Myocyte (in vitro differentiated cells): ENCODE results near the gene MAPKAPK2. TPM values are rescaled to one million over a fixed set of nuclear protein-coding genes. Genes with fewer than 3 reads are reported as not detected.

Experiments used
- DNase-seq: peaks from one replicate; pipeline ENCODE4 v3.0.0-alpha.2; 2012; ENCODE audit warnings: low read depth
- total RNA-seq: library from RNA; depleted of rRNA; stranded (reverse); fragments of >200 nt; gene quantifications from 2 replicates; pipeline ENCODE4 v1.2.3, GENCODE V29; 2014

Gene MAPKAPK2
- total RNA-seq, 1 donor from 2014 or later = 74.5 TPM

DNA sequence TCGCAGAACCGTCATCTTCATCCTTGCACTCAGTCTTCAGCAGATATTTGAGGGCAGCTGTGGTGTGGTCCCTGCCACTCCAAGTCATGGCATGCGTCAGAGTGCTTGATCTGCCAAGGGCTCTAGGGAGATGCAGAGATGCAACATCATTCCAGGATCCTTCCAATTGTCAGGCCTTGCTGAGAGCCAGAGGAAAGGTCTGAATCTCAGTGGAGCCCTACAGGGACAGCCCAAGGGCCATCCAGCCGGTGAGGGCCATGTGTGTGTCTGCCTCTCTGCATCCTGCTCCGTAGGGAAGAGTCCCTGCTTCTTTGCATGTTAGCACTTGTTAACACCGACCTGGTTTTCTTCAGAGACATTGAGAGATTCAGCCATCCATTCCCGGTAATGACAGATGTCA, 17.6 kb downstream of the MAPKAPK2 start:
- no peak for DNase-seq

DNA sequence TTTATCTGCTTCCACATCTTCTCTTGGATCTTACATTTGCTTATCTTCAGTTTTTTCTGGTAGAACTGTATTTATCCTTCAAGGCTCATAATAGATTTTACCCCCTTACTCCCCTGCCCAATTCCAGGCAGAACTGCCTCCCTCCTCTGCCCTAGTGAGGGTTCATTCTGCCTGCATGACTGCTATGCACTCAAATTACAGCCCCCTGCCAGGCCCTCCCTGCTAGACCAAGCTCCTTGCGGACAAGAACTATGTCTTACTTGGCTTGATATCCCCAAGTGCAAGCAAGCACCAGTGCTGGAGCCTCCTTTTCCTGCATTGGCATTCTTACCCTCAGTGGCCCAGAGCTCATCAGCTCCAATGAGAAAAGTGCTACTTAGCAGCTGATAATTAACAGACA, 18.1 kb downstream of the MAPKAPK2 start:
- no peak for DNase-seq

DNA sequence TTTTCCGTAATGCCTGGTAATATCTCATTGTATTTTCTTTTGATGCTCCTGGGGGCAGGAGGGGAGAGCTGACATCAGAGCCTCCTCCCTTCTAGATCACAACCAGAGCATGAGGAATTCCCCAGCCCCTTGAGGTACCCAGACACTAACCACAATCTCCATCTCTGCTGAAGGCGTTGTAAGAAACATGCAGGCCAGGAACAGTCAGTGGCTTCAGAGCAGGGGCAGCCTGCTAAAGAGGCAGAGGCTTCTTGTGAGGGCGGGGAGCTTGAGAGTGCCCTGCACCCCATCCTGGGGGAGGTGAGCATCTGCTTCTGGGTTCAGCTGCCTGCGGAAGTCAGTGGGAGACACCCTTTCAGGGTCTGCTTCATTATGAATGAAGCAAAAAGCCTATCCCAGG, 19.0 kb downstream of the MAPKAPK2 start:
- DNase-seq = peak; percentile 37

DNA sequence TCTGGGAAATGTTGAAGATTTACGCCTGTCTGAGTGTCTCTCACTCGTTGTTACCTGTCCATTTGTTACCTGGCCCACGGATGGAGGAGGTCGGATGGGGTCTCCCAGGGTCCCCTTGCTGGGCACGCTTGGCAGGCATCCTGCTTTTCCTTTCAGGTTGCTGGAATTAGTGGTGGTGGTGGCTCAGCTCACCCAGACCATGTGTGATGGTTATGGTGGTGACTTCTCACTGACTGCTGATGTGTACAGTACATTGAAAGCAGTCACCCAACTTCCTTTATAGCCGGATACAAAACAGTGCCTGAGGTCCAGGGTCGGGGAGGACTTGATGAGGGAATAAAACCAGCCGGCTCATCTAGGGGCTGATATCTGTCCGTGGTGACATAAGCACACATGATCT, 19.5 kb downstream of the MAPKAPK2 start:
- DNase-seq = no peak

DNA sequence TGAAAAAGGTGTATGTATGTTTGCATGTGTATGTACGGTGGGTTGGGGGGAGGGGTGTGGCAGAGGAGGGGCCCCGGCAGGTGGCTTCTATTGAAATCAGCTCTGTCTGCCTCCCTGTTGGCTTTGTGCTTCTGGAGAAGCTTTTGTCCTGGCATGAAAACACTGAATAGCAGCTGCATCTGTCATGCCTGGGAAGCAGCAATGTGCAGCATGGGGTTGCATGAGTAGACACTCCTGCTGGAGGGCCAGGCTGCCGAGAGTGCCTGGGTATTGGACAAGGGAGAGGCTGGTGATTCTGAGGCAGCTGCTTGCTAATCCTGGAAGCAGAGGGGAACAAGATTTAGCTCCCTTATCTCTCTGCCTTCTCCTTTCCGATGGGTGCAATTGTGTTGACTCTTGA, 20.5 kb downstream of the MAPKAPK2 start:
- peak; percentile 97 for DNase-seq

DNA sequence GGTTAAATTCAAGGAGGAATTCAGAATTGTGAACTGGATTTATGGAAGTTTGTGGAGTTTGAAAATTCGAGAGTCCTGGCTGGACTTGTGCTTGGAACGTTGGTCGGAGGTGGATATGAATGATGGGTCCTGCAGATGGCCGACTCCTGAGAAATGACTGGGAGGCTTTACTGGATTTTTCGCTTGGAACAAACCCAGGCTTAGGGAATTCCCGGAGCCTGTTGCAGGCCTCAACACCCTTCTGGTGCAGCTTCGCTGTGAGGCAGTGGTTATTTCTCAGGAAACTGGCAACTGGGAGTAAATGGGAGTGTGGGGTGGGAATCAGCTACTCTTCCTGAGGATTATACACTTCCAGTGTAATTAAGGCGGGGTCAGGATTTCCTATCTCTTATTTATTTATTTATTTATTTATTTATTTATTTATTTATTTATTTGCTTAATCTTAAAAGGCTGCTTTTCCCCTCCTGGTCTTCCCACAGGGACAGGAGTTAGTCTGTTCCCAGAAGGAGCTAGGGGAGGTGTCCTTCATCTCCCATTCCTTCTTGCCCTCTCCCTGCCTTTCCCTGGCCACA, 21.1 kb downstream of the MAPKAPK2 start:
- peak; percentile 70 for DNase-seq

DNA sequence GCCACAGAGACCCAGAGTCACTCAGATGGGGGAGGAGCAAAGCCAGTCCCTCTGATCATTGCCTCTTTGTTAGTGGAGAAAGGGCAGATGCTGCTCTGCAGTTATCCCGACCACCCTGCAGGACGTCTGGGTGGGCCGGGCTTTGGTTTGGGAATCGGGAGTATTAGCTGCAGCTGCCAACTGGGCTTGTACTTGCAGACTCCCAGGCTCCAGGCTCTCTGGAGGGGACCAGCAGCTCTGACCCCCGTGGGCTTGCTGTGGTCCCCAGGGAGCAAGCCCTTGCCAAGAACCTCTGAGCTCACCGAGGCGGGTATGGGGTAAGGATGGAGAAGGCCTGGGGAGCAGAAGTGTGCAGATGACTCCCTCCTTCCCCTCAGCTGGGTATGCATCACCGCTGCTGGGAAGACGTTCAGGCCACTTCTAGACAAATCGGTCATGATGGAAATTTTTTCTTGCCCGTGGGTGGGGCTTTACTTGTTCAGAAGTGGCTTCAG, 21.6 kb downstream of the MAPKAPK2 start:
- DNase-seq = peak; percentile 58

DNA sequence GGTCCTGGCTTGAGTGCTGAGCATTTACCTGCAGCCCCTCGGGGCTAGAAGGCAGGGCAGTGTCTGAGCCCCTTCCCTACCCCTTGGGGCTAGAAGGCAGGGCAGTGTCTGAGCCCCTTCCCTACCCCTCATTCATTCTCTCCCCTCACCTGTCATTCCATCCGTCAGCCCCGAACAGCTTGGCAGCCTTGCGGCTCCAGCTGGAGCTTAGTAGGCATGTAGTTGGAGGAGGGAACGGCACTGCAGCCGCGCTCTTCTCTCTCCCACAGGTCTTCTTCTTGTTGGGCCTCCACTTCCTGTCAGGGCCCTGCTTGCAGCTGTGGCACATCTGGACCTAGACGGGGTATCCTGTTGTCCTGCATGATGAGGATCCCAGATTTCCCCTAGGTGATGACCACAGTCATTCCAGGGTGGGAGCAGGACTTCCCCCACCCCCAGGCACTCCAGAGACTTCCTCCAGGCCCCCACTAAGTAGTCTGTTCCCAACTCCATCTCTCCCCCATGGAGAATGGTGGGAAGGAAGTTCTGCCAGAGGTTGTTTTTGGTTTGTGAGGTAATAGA, 22.2 kb downstream of the MAPKAPK2 start:
- DNase-seq = no peak

DNA sequence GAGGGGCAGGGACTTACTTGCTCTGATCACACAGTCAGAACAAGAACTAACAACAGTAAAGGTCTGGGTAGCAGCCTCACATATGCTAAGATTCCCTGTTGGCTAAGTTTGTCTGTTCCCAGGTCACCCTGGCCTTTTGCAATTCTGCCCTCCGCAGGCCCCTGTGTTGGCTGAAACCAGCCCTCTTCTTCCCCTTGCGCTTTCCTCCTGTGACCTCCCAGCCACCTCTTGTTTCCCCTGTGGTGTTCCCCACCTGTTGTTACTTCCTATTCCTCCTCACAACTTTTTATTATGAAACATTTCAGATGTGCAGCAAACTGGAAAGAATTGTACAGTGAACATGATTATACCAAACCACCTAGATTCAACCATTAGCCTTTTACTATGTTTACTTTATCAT, 23.4 kb downstream of the MAPKAPK2 start:
- no peak for DNase-seq

DNA sequence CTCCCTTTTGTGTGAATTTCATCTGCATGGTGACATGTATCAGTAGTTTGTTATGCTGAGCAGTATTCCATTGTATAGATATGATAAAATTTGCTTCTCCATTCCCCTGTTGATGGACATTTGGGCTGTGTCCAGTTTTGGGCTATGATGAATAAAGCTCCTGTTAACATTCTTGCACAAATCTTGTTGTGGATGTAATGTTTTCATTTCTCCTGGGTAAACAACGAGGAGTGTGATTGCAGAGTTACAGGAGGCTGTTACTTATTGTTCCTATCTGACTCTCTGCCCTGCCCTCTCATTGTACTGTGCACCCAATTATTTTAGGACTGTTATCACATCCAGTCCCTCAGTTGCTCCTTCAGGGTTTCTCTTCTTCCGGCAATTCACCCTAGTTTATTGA, 24.2 kb downstream of the MAPKAPK2 start:
- DNase-seq = no peak

DNA sequence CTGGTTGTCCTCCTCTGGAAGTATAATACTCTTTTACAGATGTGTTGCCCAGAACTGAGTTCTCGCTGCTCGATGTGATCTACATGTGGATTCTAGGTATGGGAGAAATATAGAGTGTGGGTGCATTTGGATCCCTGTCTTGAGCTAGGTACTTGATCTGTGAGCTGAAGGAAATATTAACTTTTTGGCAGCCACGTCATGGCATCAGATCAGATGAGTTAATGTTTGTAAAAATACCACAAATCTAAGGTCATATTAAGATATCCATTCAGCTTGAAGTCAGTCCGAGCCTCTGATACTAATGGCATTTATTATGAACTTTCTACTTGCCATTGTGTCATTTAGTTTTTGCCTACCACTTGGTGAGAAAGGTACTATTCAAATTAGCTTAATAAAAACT, 24.6 kb downstream of the MAPKAPK2 start:
- no peak for DNase-seq

DNA sequence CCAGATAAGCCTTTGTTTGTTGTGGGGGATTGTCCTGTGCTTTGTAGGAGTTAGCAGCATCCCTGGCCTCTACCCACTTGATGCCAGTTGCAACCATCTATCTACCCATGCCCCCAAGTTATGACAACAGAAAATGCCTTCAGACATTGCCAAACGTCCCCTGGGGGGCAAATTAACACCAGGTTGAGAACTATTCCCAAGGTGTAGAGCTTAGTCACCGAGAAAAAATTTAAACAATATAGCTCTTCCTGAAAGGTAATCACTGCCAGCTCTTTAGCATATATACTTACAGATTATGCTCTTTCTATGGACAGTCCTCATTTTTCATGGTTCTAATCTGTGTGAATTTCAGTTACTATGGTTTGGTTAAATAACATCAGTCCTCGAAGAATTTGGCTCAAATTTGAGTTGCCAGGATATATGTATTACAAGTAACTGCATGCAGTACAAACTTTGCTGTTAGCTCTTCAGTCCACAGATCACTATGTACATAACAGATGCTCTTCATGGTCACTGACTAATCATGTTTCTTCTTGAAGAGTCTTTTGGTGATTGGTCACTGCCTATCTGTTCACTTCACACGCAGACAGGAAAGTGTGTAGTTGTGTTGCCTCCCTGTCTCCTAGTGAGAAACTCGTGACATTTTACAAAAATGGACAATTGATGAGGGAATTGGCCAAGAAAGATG, 25.2 kb downstream of the MAPKAPK2 start:
- no peak for DNase-seq

DNA sequence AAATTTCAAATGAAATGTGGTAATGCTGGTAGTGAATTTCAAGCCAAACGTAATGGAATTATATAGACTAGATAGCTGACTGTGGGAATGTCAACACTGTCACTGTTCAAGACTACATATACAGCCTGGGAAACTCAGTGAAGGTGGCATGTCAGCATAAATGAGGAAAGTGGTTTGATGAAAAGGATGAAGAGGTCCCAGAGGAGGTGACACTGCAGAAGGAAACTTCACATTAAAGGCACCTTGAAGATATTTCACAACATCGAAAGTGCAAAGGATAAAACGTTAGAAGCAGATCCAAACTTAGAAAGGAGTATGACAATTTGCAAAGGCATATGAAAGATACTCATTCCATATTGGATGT, 25.7 kb downstream of the MAPKAPK2 start:
- DNase-seq = no peak

DNA sequence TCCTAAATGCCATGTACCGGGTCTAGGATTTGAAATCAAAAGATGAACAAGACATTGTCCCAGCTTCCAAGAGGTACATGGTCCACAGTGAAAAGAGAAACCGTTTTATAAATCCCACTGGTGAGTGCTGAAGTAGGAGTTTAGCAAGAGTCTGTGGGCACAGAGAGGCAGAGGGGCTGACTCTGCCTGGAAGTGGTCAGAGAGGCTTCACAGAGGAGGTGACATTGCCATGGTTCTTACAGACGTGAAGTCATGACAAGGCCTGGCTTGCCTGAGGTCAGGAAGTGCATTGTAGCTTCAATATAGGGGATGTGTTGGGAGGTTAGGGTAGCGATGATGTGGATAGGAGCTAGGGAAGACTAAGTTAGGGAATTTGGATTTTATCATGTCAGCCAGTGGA, 28.4 kb downstream of the MAPKAPK2 start:
- no peak for DNase-seq

DNA sequence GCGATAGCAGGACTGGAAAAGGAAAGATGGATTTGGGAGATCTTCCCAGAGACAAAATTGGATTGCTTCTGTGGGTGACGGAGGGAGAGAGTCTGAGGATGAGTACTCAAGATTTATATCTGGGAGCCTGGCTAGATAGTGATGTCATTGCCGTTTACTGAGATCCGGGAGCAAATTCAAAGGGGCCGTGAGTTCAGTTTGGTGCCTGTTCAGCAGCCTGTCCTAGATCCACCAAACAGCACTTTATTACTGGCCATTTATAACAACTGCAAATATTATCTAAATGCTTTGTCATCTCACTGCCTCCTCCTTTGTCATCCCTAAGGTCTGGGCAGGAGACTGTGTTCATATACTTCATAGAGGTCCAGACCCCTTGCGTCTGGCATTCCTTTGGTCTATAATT, 29.2 kb downstream of the MAPKAPK2 start:
- no peak for DNase-seq

DNA sequence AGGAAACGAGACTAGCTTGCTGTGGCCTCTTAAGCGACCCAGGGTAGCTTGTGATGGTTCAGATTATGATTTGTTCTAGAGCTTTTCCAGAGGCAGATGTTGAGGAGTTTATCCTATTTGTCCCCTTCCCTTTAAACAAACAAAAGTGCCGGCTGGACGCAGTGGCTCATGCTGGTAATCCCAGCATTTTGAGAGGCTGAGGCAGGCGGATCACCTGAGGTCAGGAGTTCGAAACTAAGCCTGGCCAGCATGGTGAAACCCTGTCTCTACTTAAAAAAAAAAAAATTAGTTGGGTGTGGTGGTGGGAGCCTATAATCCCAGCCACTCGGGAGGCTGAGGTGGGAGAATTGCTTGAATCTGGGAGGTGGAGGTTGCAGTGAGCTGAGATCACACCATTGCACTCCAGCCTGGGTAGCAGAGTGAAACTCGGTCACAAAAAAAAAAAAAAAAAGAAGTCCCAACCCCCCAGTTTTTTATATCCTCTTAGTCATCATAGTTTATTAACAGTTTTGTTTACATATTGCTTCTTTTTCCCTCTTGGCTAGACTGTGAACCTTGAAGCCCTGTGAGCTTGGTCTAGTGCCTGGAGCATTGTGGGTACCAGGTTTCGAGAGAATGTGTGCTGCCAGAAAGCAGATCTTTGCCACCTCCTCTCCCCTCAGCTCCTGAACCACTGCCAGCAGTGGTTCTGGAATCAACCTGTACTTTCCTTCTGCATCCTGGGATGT, 29.8 kb downstream of the MAPKAPK2 start:
- no peak for DNase-seq

DNA sequence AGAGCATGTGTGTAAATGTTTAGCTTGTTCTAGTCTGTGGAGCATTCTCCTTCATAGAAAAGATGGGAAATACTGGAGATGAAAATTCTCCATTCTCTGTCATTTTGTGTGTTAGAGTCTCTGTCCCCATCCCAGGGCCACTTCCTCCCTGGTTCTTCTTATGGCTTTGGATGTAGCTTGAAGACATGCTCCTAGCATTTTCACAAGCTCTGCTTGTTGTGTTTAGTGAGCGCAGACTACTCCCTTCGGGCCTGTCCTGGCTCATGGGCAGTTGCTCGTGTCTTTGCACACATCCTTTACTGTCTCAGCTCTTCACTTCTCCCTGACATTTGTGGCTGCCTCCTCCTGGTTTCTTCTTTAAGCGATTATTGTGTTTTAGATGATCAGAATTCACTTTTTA, 30.4 kb downstream of the MAPKAPK2 start:
- no peak for DNase-seq

DNA sequence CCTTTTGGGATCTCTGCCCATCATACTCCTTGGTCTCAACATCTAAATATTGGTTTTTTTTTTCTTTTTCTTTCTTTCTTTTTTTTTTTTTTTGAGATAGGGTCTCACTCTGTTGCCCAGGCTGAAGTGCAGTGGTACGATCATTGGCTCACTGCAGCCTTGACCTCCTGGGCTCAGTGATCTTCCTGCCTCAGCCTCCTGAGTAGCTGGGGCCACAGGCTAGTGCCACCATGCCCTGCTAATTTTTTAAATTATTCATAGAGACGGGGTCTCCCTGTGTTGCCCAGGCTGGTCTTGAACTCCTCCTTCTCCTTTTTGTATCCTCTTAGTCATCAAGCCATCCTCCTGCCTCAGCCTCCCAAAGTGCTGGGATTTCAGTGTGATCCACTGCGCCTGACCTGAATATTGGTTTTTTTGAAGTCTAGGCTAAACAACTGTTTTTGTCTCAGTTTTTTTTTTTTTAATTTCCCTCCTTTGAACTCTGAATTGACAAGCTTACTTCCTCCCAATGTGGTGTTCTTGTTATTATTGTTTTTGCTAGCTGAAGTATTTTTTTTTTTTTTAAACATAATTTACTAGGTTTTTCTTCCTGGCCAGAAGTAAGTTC, 30.9 kb downstream of the MAPKAPK2 start:
- DNase-seq = no peak

DNA sequence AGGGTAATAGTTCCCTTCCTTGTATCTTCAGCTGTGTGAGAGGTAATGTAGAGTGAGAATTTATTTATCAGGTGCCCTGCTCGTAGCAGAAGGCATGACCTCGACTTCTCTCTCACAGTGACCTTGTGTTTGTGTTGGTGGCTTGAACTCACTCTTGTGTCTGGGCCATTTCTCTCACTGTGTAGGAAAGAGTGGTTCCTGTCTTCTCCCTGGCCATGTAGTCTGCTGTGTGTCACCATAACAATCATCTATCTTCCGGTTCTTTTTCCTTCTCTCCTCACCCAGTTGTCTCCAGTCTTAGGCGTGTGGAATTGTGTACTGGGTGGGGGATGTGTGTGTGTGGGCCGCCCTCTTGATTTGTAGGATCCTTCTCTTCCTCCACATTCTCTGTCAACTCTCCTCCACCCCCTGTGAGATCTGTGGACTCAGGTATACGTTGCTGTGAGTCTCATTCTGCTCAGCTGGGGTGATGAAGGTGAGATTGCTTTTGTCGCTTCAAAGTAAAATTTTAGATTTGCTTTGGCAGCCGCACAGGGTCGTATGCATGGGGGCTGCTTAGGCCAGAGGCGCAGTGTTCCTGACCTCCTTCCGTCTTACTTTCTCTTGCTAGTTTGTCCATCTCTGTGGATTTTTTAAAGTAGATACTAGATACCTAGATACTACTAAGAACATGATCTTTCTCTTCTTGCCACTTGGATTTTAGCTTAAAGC, 31.6 kb downstream of the MAPKAPK2 start:
- DNase-seq = no peak

DNA sequence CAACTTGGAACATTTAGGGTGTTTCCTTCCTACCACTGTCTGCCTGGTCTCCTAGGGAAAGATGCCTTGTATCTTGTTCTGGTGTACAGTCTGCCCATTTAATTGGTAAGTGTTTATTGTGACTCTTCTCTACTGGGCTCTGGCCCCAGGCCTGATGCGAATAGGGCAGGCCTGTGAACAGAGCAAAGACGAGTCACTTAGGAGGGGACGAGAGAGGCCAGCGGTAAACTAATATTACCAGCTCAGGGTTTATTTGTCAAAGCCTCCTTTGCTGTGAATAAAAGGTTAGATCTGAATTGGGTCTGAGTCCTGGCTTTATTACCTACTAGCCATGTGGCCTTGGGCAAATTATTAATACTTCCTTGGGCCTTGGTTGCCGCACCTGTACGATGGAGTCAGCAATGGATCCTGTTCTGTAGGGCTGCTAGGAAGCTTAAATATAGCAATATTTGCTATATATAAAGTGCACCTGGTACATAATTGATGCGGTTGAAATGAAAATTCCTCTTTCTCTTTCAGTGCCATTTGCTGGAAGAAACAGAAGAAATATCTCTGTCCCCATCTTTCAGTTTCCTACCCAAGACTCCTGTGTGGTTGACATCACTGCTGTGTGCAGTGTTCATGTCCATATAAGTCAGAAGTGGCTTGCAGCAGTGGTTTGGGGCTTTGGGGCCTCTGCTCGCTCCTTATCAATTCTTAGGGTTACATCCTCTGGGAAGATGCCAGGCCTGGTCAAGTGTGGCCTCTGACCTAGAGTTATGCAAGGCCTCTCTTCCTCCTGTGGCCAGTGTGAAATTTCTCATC, 32.4 kb downstream of the MAPKAPK2 start:
- no peak for DNase-seq

DNA sequence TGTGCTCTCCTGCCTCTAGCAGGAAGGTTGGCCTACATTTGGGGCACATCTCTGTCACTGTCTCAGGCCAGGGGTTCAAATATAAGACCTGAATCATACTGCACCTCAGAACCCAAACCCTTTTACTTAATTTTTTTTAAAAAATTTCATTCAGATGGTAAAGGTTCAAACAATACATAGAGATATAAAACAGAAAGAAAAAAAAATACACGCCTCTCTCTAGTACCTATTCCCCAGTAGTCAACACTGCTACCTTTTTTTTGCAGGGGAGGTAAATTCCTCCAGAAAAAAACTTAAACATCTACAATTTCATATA, 32.9 kb downstream of the MAPKAPK2 start:
- DNase-seq = no peak
